HepG2 (cell line): ENCODE results near the gene STAM. TPM values are rescaled to one million over a fixed set of nuclear protein-coding genes. Genes with fewer than 3 reads are reported as not detected.
"Not testable (repeated sequence)": the region's sequence is repeated elsewhere in the genome, so short reads cannot be mapped to it uniquely, and the experiment has no call there.

Experiments
- ATAC-seq: fragments of 200-7000 bp; cut with Tn5 transposase; 3 replicates; pipeline ENCODE4 v1.9.1; 2020; ENCODE audit warnings: mild to moderate bottlenecking, moderate library complexity
- BruUV-seq: library from RNA; stranded (reverse); fragments of 400-500 nt; replicated peaks from 2 replicates; lab custom pipeline; 2021; lab: Mats Ljungman, UMichigan
- CTCF ChIA-PET: fragments of 300-600 bp; formaldehyde crosslinking; extraction: SDS; loops from one replicate; lab custom pipeline; 2021; ENCODE audit warnings: low total read pairs, inconsistent platforms, low intra/inter-chr PET ratio; lab: Yijun Ruan, JAX
- POLR2A ChIA-PET: fragments of 350-600 bp; sonication (Branson Sonifier 250); formaldehyde crosslinking; loops from one replicate; lab custom pipeline; 2020; ENCODE audit warnings: antibody characterized with exemption, inconsistent platforms; lab: Yijun Ruan, JAX
- DNase-seq: peaks from one replicate; pipeline ENCODE4 v3.0.0-alpha.2; 2015; ENCODE audit warnings: low spot score
- FAIRE-seq: peaks from 3 replicates; lab custom pipeline; 2011; peaks lifted over from hg19 to GRCh38; lab: Jason Lieb, UNC
- H2AFZ ChIP-seq: one replicate; pipeline ENCODE4 v1.6.1; 2011; ENCODE audit warnings: low read length, inconsistent platforms
- H3K27ac ChIP-seq: fragments of 300-600 bp; 3 replicates; pipeline ENCODE4 v1.8.0; 2011; ENCODE audit warnings: mixed run types, mild to moderate bottlenecking, mixed read lengths, low read length, inconsistent platforms; ENCODE audit not compliant: insufficient read depth; ENCODE audit errors: extremely low read length
- H3K27me3 ChIP-seq, 2 experiments: fragments of 200-600 bp in 1 of 2; 2 replicates in 1 of 2; 3 replicates in 1 of 2; pipeline versions ENCODE4 v1.6.0 to v1.8.0; 2011; ENCODE audit warnings: low read length in 2 of 2, mild to moderate bottlenecking in 2 of 2, moderate library complexity in 2 of 2, inconsistent platforms in 1 of 2; ENCODE audit not compliant: insufficient read depth in 2 of 2, control insufficient read depth in 1 of 2
- H3K36me3 ChIP-seq, 2 experiments: fragments of 200-600 bp in 1 of 2; replicated peaks in 1 of 2; 2 replicates in 1 of 2; 3 replicates in 1 of 2; pipeline versions ENCODE4 v1.5.1 to v1.8.0; 2011; ENCODE audit warnings: low read length in 2 of 2, inconsistent platforms in 1 of 2; ENCODE audit not compliant: insufficient read depth in 2 of 2, control insufficient read depth in 1 of 2
- H3K4me1 ChIP-seq: 2 replicates; pipeline ENCODE4 v1.5.1; 2012; ENCODE audit warnings: low read length, inconsistent platforms; ENCODE audit not compliant: insufficient read depth
- H3K4me2 ChIP-seq: 2 replicates; pipeline ENCODE4 v1.6.0; 2011; ENCODE audit warnings: low read depth, low read length, inconsistent platforms
- H3K4me3 ChIP-seq, 3 experiments: fragments of 200-600 bp in 1 of 3; sonication (generic), shearing (Covaris generic) in 1 of 3; replicated peaks in 1 of 3; 2 replicates each; pipeline ENCODE4 v1.5.1; 2011 to 2016; ENCODE audit warnings: low read length in 3 of 3, inconsistent platforms in 2 of 3, low read depth in 2 of 3, mild to moderate bottlenecking in 2 of 3, control low read depth in 1 of 3, mixed read lengths in 1 of 3; ENCODE audit not compliant: insufficient read depth in 1 of 3
- H3K79me2 ChIP-seq: one replicate; pipeline ENCODE4 v1.6.1; 2011; ENCODE audit warnings: low read length, inconsistent platforms; ENCODE audit not compliant: insufficient read depth
- H3K9ac ChIP-seq: 2 replicates; pipeline ENCODE4 v1.6.0; 2011; ENCODE audit warnings: mild to moderate bottlenecking, low read depth, low read length, inconsistent platforms; ENCODE audit not compliant: insufficient read depth
- H3K9me3 ChIP-seq: 2 replicates; pipeline ENCODE4 v1.5.1; 2012; ENCODE audit warnings: mild to moderate bottlenecking, low read length
- H4K20me1 ChIP-seq: 2 replicates; pipeline ENCODE4 v1.6.0; 2011; ENCODE audit warnings: inconsistent platforms, mild to moderate bottlenecking, low read length, moderate library complexity; ENCODE audit not compliant: insufficient read depth
- ZNF281 ChIP-seq: sonication (generic); formaldehyde crosslinking; IDR thresholded peaks from 2 replicates; pipeline ENCODE4 v1.4.0; 2020; ENCODE audit warnings: missing genetic modification reagents, borderline replicate concordance
- ZNF687 ChIP-seq: sonication (generic); formaldehyde crosslinking; IDR thresholded peaks from 2 replicates; pipeline ENCODE4 v1.5.1; 2020; ENCODE audit warnings: mild to moderate bottlenecking, missing genetic modification reagents, moderate library complexity
- WGBS: methylation state at CpG from one replicate; pipeline ENCODE4 v1.1.6; 2017; ENCODE audit warnings: low lambda C conversion rate; 5-methylcytosine and 5-hydroxymethylcytosine counted together
- in situ Hi-C: cut with HindIII; loops from 2 replicates; pipeline ENCODE4 v1.10.0; 2017; ENCODE audit warnings: low pct_unique_long_range_greater_than_20kb; ENCODE audit not compliant: extremely low pct_ligation_motif_present
- intact Hi-C: fragments of 100-400 bp; cut with micrococcal nuclease; formaldehyde crosslinking; loops from one replicate; pipeline ENCODE4 v1.10.0; 2022; ENCODE audit not compliant: unreplicated experiment
- polyA plus RNA-seq, 8 experiments: library from polyadenylated mRNA; depleted of rRNA in 3 of 8; stranded (reverse) in 7 of 8; unstranded in 1 of 8; fragments of >200 nt; fragmentation: Illumina TruSeq in 4 of 8; extraction: Trizol in 4 of 8; gene quantifications; 2 replicates each; pipeline versions ENCODE4 v1.2.1 to v1.2.3, GENCODE V29; 2011 to 2016; ENCODE audit warnings: low read depth in 4 of 8, missing spikeins in 1 of 8, mixed read lengths in 1 of 8; ENCODE audit not compliant: insufficient read depth in 1 of 8
- total RNA-seq, 5 experiments: library from RNA; depleted of rRNA; stranded (reverse); fragments of >200 nt; fragmentation: Illumina TruSeq; extraction: Trizol; gene quantifications; 2 replicates each; pipeline ENCODE4 v1.2.3, GENCODE V29; 2016; ENCODE audit warnings: low read depth in 1 of 5

STAM gene
- total and polyA plus RNA-seq, 2 of the 13 experiments (the other 11 are each of a cell fraction or from before 2014, with no cell fraction given), result 19.5 to 25.1 TPM

GRCh38 chr10:17722317-17723014 is 78.5 kb downstream of the STAM start:
- CTCF ChIA-PET, H3K27me3 ChIP-seq, ATAC-seq, H2AFZ ChIP-seq, H3K9me3 ChIP-seq, H3K4me3 ChIP-seq, in situ Hi-C loops, H3K4me1 ChIP-seq, intact Hi-C loops, H3K79me2 ChIP-seq, H3K36me3 ChIP-seq, FAIRE-seq, H3K27ac ChIP-seq, H4K20me1 ChIP-seq, H3K4me2 ChIP-seq, BruUV-seq, H3K9ac ChIP-seq, POLR2A ChIA-PET: not testable (repeated sequence)
- TF ChIP-seq ZNF687 (peak; percentile 24; the same call in 1 of the 2 replicates), ZNF281 (peak; percentile 79; the same call in 1 of the 2 replicates)
- peak; percentile 13 for DNase-seq
- WGBS, result 80% methylated on average over 17 of the region's 25 CpGs
